Prostate gland (tissue), 2 donors: ENCODE data around the gene NKX1-2.

Source experiments
- CTCF ChIP-seq, 4 experiments: fragments of 200-600 bp in 2 of 4; fragments of 450-650 bp in 2 of 4; sonication (generic) in 2 of 4; IDR thresholded peaks; 1 replicate in 3 of 4; 2 replicates in 1 of 4; pipeline ENCODE4 v1.5.1; 2016 to 2019; ENCODE audit warnings: antibody characterized with exemption in 4 of 4, mild to moderate bottlenecking in 2 of 4, moderate library complexity in 2 of 4
- POLR2A ChIP-seq: fragments of 450-650 bp; IDR thresholded peaks from one replicate; pipeline ENCODE4 v1.6.1; 2016; ENCODE audit warnings: antibody characterized with exemption, mild to moderate bottlenecking
- POLR2AphosphoS5 ChIP-seq: sonication (generic); formaldehyde crosslinking; IDR thresholded peaks from one replicate; pipeline ENCODE4 v1.6.1; 2017; ENCODE audit warnings: antibody characterized with exemption

GRCh38 chr10:124473070-124473469 is 23.2 kb upstream of the NKX1-2 start:
- TF ChIP-seq CTCF (IDR thresholded peaks at IDR 0.05) (no peak), POLR2A (no peak), POLR2AphosphoS5 (no peak)
